Measurements from ENCODE around the gene HDAC4. TPM values are rescaled to one million over a fixed set of nuclear protein-coding genes. Genes with fewer than 3 reads are reported as not detected.

Gene HDAC4
- total and polyA plus RNA-seq, 2 of the 4 experiments (the other 2 are of a cell fraction) = 4.1 to 7.2 TPM

- Histone ChIP-seq H4K91ac (ENCODE audit: insufficient read depth, low read depth, low read length) (no peak overlapping the region), H3K27me3 (ENCODE audit: control insufficient read depth, insufficient read depth, low read length) (no peaks in the 10 kb centered on the region), H3K4me1 (ENCODE audit: control insufficient read depth, insufficient read depth, low read length) (peaks cover 2% of the 10 kb centered on the region; the same call in 1 of the 2 replicates), H2AK9ac (replicated peaks; ENCODE audit: low read depth, low read length, poor library complexity) (no peak overlapping the region), H2BK5ac (ENCODE audit: low read depth, low read length, poor library complexity, severe bottlenecking) (no peak overlapping the region), H3K9ac (ENCODE audit: low read depth, low read length) (no peak overlapping the region), H3K14ac (replicated peaks; ENCODE audit: low read depth, low read length) (no peak overlapping the region), H3K36me3 (ENCODE audit: control insufficient read depth, insufficient read depth, low read length) (peaks cover 61% of the 10 kb centered on the region), H3K23ac (ENCODE audit: low read depth, low read length) (no peak overlapping the region), H2AK5ac (ENCODE audit: low read depth, low read length) (no peak overlapping the region), H3K4me3 (ENCODE audit: insufficient read depth, low read depth, low read length) (no peak overlapping the region), H4K8ac (ENCODE audit: low read depth in 2 of 2, low read length in 2 of 2) (no peak overlapping the region), H3K27ac (ENCODE audit: insufficient read depth, low read length) (no peak overlapping the region), H2AFZ (replicated peaks; ENCODE audit: low read length, poor library complexity) (no peak overlapping the region), H3K9me3 (ENCODE audit: control insufficient read depth, insufficient read depth, low read length) (no peaks in the 10 kb centered on the region), H3K4ac (ENCODE audit: low read depth, low read length) (no peak overlapping the region), H3K56ac (ENCODE audit: extremely low read depth, insufficient read depth, low read length) (no peak overlapping the region), H3K9me1 (ENCODE audit: insufficient read depth, low read length) (peaks cover 4% of the 10 kb centered on the region; the same call in 1 of the 2 replicates), H3K4me2 (ENCODE audit: low read depth, low read length) (no peak overlapping the region), H2BK20ac (ENCODE audit: low read depth, low read length) (no peak overlapping the region), H4K5ac (ENCODE audit: low read depth, low read length) (no peak overlapping the region), H3K79me1 (ENCODE audit: low read depth in 1 of 2, low read length in 2 of 2) (no peaks in the 10 kb centered on the region), H2BK15ac (ENCODE audit: low read depth, low read length) (no peak overlapping the region), H2BK120ac (ENCODE audit: low read depth, low read length) (no peak overlapping the region), H4K20me1 (ENCODE audit: insufficient read depth, low read length) (peaks cover 6% of the 10 kb centered on the region), H3K18ac (ENCODE audit: low read depth, low read length) (no peak overlapping the region)
- DNase-seq (no peak), ATAC-seq (ENCODE audit: low read depth) (no peak)
- intact Hi-C loops (cut with micrococcal nuclease) = no loop called here
- dilution Hi-C loops (cut with HindIII; ENCODE audit: low sequenced_read_pairs, unreplicated experiment) = no loop called here
- TF ChIP-seq MAZ (IDR thresholded peaks at IDR 0.05; ENCODE audit: borderline replicate concordance, low read depth, low read length) (no peak), CHD1 (IDR thresholded peaks at IDR 0.05; ENCODE audit: low read depth, low read length) (no peak), ELK1 (IDR thresholded peaks at IDR 0.05; ENCODE audit: borderline replicate concordance, low read depth, low read length) (no peak), SMC3 (IDR thresholded peaks at IDR 0.05; ENCODE audit: low read depth, low read length) (no peak), NFE2L2 (IDR thresholded peaks at IDR 0.05; ENCODE audit: low read depth, low read length) (no peak), MAFK (IDR thresholded peaks at IDR 0.05; ENCODE audit: low read depth, low read length) (no peak), MXI1 (IDR thresholded peaks at IDR 0.05; ENCODE audit: borderline replicate concordance, low read depth, low read length) (no peak), RCOR1 (IDR thresholded peaks at IDR 0.05; ENCODE audit: insufficient replicate concordance, low read length) (no peak)
- WGBS, 2 experiments (ENCODE audit: extremely low coverage in 2 of 2, insufficient read length in 1 of 2) = 94% methylated on average over 5 of the region's 11 CpGs; no CpG with 5 or more reads in 1 of the 2 experiments
- CTCF ChIA-PET = no interaction called here
- BruUV-seq (replicated peaks) = no TSS peak
- POLR2A ChIA-PET (ENCODE audit: unreplicated experiment) = no interaction called here
- in situ Hi-C loops (cut with MboI; ENCODE audit: low sequenced_read_pairs) = no loop called here
Measured at GRCh38 chr2:239065962-239066361, 334.9 kb downstream of the HDAC4 start.

Data from IMR-90 (cell line).